Measurements from ENCODE around the gene MTMR2. TPM values are rescaled to one million over a fixed set of nuclear protein-coding genes. Genes with fewer than 3 reads are reported as not detected.

Gene MTMR2
- total RNA-seq, 1 donor from 2014 or later, result 37.3 TPM

GRCh38 chr11:95788921-95789505 is 134.9 kb downstream of the MTMR2 start:
- DNase-seq (ENCODE audit: extremely low read depth, low read depth, low spot score), result no peak

Other genes with a start within 250 kb of the MTMR2 start
- 5.5 and 17.9 TPM in 2 replicates for gene FAM76B, start 134.3 kb downstream of the MTMR2 start, total RNA-seq
- gene CEP57, start 133.6 kb downstream of the MTMR2 start, total RNA-seq, result 17.3 and 22.8 TPM in 2 replicates

Measured in glomerular endothelial cell (primary cell).